ENCODE measurements around the gene SCAPER.

DNA sequence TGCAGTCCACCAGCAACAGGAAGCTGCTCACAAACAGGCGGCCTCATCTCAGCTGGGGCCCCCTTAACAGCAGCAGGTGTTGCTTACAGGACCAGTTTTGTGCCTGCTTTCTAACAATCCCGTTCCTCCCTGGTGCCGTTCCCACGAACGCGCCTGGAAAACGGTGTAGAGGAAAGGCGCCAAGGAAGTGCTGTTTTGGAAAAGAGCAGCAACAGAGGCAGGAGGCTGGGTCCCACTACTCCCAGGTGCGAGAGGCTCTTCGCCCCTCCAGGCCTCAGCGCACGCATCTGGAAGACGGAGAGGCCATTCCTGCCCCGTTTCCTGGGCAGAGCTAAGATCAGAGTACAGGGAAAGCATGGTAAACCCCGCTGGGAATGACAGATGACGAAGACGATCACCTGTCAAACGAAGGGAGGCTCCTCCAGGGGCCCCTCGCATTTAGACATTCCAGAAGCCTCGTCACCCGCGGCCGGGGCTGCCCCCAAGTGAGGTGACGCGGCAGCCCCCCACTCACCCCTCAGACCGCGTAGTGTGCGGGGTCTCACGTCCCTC is 603 bp downstream of the SCAPER start:
- TF ChIP-seq, protein P1, sequence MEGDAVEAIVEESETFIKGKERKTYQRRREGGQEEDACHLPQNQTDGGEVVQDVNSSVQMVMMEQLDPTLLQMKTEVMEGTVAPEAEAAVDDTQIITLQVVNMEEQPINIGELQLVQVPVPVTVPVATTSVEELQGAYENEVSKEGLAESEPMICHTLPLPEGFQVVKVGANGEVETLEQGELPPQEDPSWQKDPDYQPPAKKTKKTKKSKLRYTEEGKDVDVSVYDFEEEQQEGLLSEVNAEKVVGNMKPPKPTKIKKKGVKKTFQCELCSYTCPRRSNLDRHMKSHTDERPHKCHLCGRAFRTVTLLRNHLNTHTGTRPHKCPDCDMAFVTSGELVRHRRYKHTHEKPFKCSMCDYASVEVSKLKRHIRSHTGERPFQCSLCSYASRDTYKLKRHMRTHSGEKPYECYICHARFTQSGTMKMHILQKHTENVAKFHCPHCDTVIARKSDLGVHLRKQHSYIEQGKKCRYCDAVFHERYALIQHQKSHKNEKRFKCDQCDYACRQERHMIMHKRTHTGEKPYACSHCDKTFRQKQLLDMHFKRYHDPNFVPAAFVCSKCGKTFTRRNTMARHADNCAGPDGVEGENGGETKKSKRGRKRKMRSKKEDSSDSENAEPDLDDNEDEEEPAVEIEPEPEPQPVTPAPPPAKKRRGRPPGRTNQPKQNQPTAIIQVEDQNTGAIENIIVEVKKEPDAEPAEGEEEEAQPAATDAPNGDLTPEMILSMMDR (IDR thresholded peaks at IDR 0.05), result no peak
- TF ChIP-seq POLR2A (IDR thresholded peaks at IDR 0.05) (no peak), EP300 (IDR thresholded peaks at IDR 0.05) (no peak)

Measured in upper lobe of left lung (tissue), 4 donors.